HCT116 (cell line): ENCODE measurements around the gene NAT10. TPM values are rescaled to one million over a fixed set of nuclear protein-coding genes. Genes with fewer than 3 reads are reported as not detected.
A peak's percentile ranks its signal among the peaks of the same experiment; 100 is the strongest.

ENCODE experiments used
- ATAC-seq: fragments of 200-7000 bp; cut with Tn5 transposase; 2 replicates; pipeline ENCODE4 v1.9.1; 2020; ENCODE audit warnings: mild to moderate bottlenecking, moderate library complexity
- BruUV-seq: library from RNA; stranded (reverse); fragments of 400-500 nt; replicated peaks from 2 replicates; lab custom pipeline; 2021; lab: Mats Ljungman, UMichigan
- CTCF ChIA-PET: fragments of 300-600 bp; sonication (Branson Sonifier 250); formaldehyde crosslinking; loops from one replicate; lab custom pipeline; 2021; ENCODE audit warnings: antibody characterized with exemption; lab: Charles Lee
- POLR2A ChIA-PET: fragments of 300-600, 350-600 bp; sonication (Branson Sonifier 250); formaldehyde crosslinking; loops from one replicate; lab custom pipeline; 2021; ENCODE audit warnings: antibody characterized with exemption; lab: Charles Lee
- RAD21 ChIA-PET, 2 experiments: fragments of 300-600 bp; sonication (Branson Sonifier 250); formaldehyde crosslinking; loops; one replicate each; lab custom pipeline; 2023; ENCODE audit warnings: low total read pairs in 2 of 2; ENCODE audit not compliant: uncharacterized antibody in 2 of 2, unreplicated experiment in 2 of 2, low non-redundant PET in 1 of 2; lab: Charles Lee
- DNase-seq: peaks from one replicate; pipeline ENCODE4 v3.0.0-alpha.2; 2010; ENCODE audit warnings: low read depth, low spot score
- H2AFZ ChIP-seq: fragments of 200-600 bp; shearing (Covaris generic), sonication (generic); 2 replicates; pipeline ENCODE4 v1.6.1; 2017; ENCODE audit warnings: low read depth, mixed run types, mixed read lengths, antibody characterized with exemption, low read length; ENCODE audit not compliant: poor library complexity, severe bottlenecking
- H3K27ac ChIP-seq: 2 replicates; pipeline ENCODE4 v1.5.1; 2012; ENCODE audit warnings: low read depth, low read length
- H3K27me3 ChIP-seq: fragments of 200-600 bp; sonication (generic); 2 replicates; pipeline ENCODE4 v1.6.1; 2016; ENCODE audit warnings: mixed run types, low read length, mixed read lengths; ENCODE audit not compliant: insufficient read depth
- H3K36me3 ChIP-seq, 2 experiments: fragments of 200-500 bp in 1 of 2; fragments of 200-600 bp in 1 of 2; sonication (Bioruptor generic) in 1 of 2; sonication (generic) in 1 of 2; 2 replicates each; pipeline versions ENCODE4 v1.5.1 to v1.6.1; 2014 to 2016; ENCODE audit warnings: low read length in 2 of 2, inconsistent platforms in 1 of 2, mixed read lengths in 1 of 2, mixed run types in 1 of 2; ENCODE audit not compliant: insufficient read depth in 2 of 2, control insufficient read depth in 1 of 2
- H3K4me1 ChIP-seq, 2 experiments: fragments of 200-600 bp in 1 of 2; sonication (generic) in 1 of 2; 2 replicates each; pipeline versions ENCODE4 v1.5.1 to v1.6.1; 2012 to 2017; ENCODE audit warnings: low read length in 2 of 2, inconsistent platforms in 1 of 2, mild to moderate bottlenecking in 1 of 2, mixed read lengths in 1 of 2, mixed run types in 1 of 2, moderate library complexity in 1 of 2; ENCODE audit not compliant: insufficient read depth in 2 of 2, control insufficient read depth in 1 of 2
- H3K4me2 ChIP-seq: fragments of 200-600 bp; sonication (generic); 2 replicates; pipeline ENCODE4 v1.6.1; 2017; ENCODE audit warnings: mixed run types, low read length, mixed read lengths
- H3K4me3 ChIP-seq, 2 experiments: fragments of 200-600 bp in 1 of 2; sonication (generic) in 1 of 2; replicated peaks in 1 of 2; 2 replicates each; pipeline ENCODE4 v1.5.1; 2011 to 2016; ENCODE audit warnings: low read length in 2 of 2, control low read depth in 1 of 2, low read depth in 1 of 2, mild to moderate bottlenecking in 1 of 2, mixed read lengths in 1 of 2, mixed run types in 1 of 2
- H3K79me2 ChIP-seq: fragments of 200-600 bp; sonication (generic); 2 replicates; pipeline ENCODE4 v1.6.1; 2017; ENCODE audit warnings: mild to moderate bottlenecking, mixed run types, low read length, moderate library complexity, mixed read lengths; ENCODE audit not compliant: insufficient read depth
- H3K9ac ChIP-seq: fragments of 200-600 bp; sonication (generic); 2 replicates; pipeline ENCODE4 v1.6.1; 2016; ENCODE audit warnings: low read length, mixed read lengths
- H3K9me2 ChIP-seq: fragments of 200-600 bp; sonication (generic), shearing (Covaris generic); 2 replicates; pipeline ENCODE4 v1.6.1; 2017; ENCODE audit warnings: mixed run types, mild to moderate bottlenecking, moderate library complexity; ENCODE audit not compliant: insufficient read depth
- H3K9me3 ChIP-seq, 2 experiments: fragments of 200-500 bp in 1 of 2; fragments of 200-600 bp in 1 of 2; sonication (Bioruptor generic) in 1 of 2; sonication (generic) in 1 of 2; 2 replicates each; pipeline ENCODE4 v1.6.1; 2014 to 2017; ENCODE audit warnings: low read length in 2 of 2, mixed read lengths in 2 of 2, inconsistent platforms in 1 of 2, low read depth in 1 of 2, mild to moderate bottlenecking in 1 of 2, mixed run types in 1 of 2, moderate library complexity in 1 of 2; ENCODE audit not compliant: control insufficient read depth in 1 of 2, insufficient read depth in 1 of 2
- H4K20me1 ChIP-seq: fragments of 200-600 bp; sonication (generic), shearing (Covaris generic); 2 replicates; pipeline ENCODE4 v1.6.1; 2017; ENCODE audit warnings: mixed run types, mild to moderate bottlenecking, moderate library complexity; ENCODE audit not compliant: insufficient read depth
- CBX3 ChIP-seq: IDR thresholded peaks from 2 replicates; pipeline ENCODE4 v1.6.1; 2012; ENCODE audit warnings: low read depth
- CEBPB ChIP-seq: IDR thresholded peaks from 2 replicates; pipeline ENCODE4 v1.6.1; 2012; ENCODE audit warnings: low read depth
- FOSL1 ChIP-seq: IDR thresholded peaks from 2 replicates; pipeline ENCODE4 v1.6.1; 2012; ENCODE audit warnings: low read depth
- JUND ChIP-seq: IDR thresholded peaks from 2 replicates; pipeline ENCODE4 v1.6.1; 2012
- POLR2A ChIP-seq: IDR thresholded peaks from 2 replicates; pipeline ENCODE4 v1.7.0; 2011; ENCODE audit warnings: borderline replicate concordance; ENCODE audit not compliant: insufficient read depth, insufficient read length; ENCODE audit errors: extremely low read depth
- POLR2AphosphoS5 ChIP-seq: IDR thresholded peaks from 2 replicates; pipeline ENCODE4 v1.6.1; 2011; ENCODE audit warnings: mild to moderate bottlenecking, low read depth, low read length, moderate library complexity
- SIN3A ChIP-seq: IDR thresholded peaks from 2 replicates; pipeline ENCODE4 v1.6.1; 2012; ENCODE audit warnings: low read depth
- TCF7L2 ChIP-seq: IDR thresholded peaks from 2 replicates; pipeline ENCODE4 v1.7.0; 2011; ENCODE audit warnings: borderline replicate concordance, inconsistent platforms; ENCODE audit not compliant: insufficient read depth, insufficient read length; ENCODE audit errors: extremely low read depth
- ZNF274 ChIP-seq: fragments of 200-500 bp; sonication (Bioruptor generic); IDR thresholded peaks from 2 replicates; pipeline ENCODE4 v1.6.1; 2014; ENCODE audit warnings: mild to moderate bottlenecking, low read depth, low read length, inconsistent platforms
- intact Hi-C: fragments of 100-400 bp; cut with micrococcal nuclease; formaldehyde crosslinking; loops from 2 replicates; pipeline ENCODE4 v1.10.0; 2022
- total RNA-seq: library from RNA; stranded (reverse); gene quantifications from one replicate; pipeline ENCODE4 v1.2.1, GENCODE V29; 2021; ENCODE audit not compliant: unreplicated experiment
- TF ChIP-seq, protein P1 (sequence below): IDR thresholded peaks from 2 replicates; pipeline ENCODE4 v1.6.1; 2012
- TF ChIP-seq, protein P2 (sequence below), 3 experiments: fragments of 200-600 bp in 1 of 3; sonication (generic) in 1 of 3; IDR thresholded peaks in 2 of 3; conservative IDR thresholded peaks in 1 of 3; 2 replicates each; pipeline ENCODE4 v1.5.1; 2012 to 2017; ENCODE audit warnings: low read depth in 2 of 3, low read length in 2 of 3, antibody characterized with exemption in 1 of 3, borderline replicate concordance in 1 of 3, control low read depth in 1 of 3, mild to moderate bottlenecking in 1 of 3, mixed read lengths in 1 of 3, mixed run types in 1 of 3, moderate library complexity in 1 of 3; ENCODE audit not compliant: insufficient read depth in 1 of 3
- TF ChIP-seq, protein P3 (sequence below): IDR thresholded peaks from 2 replicates; pipeline ENCODE4 v1.6.1; 2011; ENCODE audit warnings: mild to moderate bottlenecking, low read length, moderate library complexity; ENCODE audit not compliant: insufficient replicate concordance; ENCODE audit errors: extremely low read depth
- TF ChIP-seq, protein P4 (sequence below): IDR thresholded peaks from 2 replicates; pipeline ENCODE4 v1.6.1; 2012; ENCODE audit warnings: low read depth

The NAT10 gene
- total RNA-seq, 1 experiment from 2014 or later = 101 TPM

DNA sequence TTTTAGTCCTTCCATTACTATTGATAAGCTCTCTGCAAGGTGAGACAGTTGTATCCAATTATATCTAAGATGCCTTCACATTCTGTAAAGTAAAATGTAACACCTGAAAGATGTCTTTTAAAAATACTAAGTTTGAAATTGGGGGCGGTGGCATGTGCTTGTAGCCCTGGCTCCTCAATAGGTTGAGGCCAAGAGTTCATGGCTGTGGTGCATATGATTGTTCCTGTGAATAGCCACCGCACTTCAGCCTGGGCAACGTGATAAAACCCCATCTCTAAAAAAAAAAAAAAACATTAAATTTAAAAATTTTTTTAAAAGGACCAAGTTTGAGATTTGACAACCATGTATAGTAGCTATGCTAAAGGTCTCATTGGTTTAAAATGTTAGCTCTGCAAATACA, 33.4 kb upstream of the NAT10 start:
- TF ChIP-seq POLR2AphosphoS5 (no peak), ZNF274 (no peak), SIN3A (no peak), FOSL1 (no peak), CBX3 (no peak)
- TF ChIP-seq, protein P1, sequence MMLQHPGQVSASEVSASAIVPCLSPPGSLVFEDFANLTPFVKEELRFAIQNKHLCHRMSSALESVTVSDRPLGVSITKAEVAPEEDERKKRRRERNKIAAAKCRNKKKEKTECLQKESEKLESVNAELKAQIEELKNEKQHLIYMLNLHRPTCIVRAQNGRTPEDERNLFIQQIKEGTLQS = no peak
- TF ChIP-seq, protein P2, sequence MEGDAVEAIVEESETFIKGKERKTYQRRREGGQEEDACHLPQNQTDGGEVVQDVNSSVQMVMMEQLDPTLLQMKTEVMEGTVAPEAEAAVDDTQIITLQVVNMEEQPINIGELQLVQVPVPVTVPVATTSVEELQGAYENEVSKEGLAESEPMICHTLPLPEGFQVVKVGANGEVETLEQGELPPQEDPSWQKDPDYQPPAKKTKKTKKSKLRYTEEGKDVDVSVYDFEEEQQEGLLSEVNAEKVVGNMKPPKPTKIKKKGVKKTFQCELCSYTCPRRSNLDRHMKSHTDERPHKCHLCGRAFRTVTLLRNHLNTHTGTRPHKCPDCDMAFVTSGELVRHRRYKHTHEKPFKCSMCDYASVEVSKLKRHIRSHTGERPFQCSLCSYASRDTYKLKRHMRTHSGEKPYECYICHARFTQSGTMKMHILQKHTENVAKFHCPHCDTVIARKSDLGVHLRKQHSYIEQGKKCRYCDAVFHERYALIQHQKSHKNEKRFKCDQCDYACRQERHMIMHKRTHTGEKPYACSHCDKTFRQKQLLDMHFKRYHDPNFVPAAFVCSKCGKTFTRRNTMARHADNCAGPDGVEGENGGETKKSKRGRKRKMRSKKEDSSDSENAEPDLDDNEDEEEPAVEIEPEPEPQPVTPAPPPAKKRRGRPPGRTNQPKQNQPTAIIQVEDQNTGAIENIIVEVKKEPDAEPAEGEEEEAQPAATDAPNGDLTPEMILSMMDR (IDR thresholded peaks at IDR 0.05 in 2 of 3, conservative IDR thresholded peaks at IDR 0.05 in 1 of 3; ENCODE audit: borderline replicate concordance in 1 of 3, insufficient read depth in 1 of 3, low read depth in 2 of 3, low read length in 2 of 3) = no peak
- Histone ChIP-seq H3K27me3 (no peaks in the 10 kb centered on the region), H4K20me1 (peaks cover 16% of the 10 kb centered on the region; the same call in 1 of the 2 replicates), H2AFZ (no peak overlapping the region), H3K4me2 (no peak overlapping the region), H3K79me2 (peaks cover 100% of the 10 kb centered on the region), H3K9me3 (no peaks in the 10 kb centered on the region), H3K36me3 (peaks cover 19 to 30% of the 10 kb centered on the region in 2 experiments), H3K9ac (no peak overlapping the region), H3K9me2 (no peaks in the 10 kb centered on the region), H3K27ac (no peak overlapping the region), H3K4me1 (peaks cover 51 to 76% of the 10 kb centered on the region in 2 experiments), H3K4me3 (no peak overlapping the region)
- ATAC-seq (no peak), DNase-seq (no peak)
- TSS peak; percentile 8 for BruUV-seq
- intact Hi-C loops = no loop called here
- POLR2A ChIA-PET = no interaction called here
- RAD21 ChIA-PET = no interaction called here
- CTCF ChIA-PET = no interaction called here

DNA sequence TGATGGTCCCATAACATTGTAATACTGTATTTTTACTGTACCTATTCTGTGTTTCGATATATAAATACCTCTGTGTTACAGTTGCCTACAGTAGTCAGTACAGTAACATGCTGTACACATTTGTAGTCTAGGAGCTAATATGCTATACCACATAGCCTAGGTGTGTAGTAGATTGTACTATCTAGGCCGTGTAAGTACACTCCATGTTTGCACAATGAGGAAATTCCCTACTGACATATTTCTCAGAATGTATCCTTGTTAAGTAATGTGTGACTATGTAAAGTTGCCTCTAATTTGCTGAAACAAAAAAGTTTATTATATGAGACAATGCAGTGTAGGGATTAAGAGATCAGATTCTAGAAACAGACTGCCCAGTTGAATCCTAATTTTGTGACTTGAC, 32.6 kb upstream of the NAT10 start:
- DNase-seq (no peak), ATAC-seq (no peak)
- no peaks in the 10 kb centered on the region for H3K9me3 ChIP-seq
- intact Hi-C loops = no loop called here
- no peak overlapping the region for H2AFZ ChIP-seq
- H3K4me3 ChIP-seq = no peak overlapping the region
- H3K9me2 ChIP-seq = no peaks in the 10 kb centered on the region
- ChIA-PET RAD21 (no interaction called here), CTCF (interaction anchor here (1.5 kb wide), 1 partner anchor 12 kb away, joined by 3 read pairs; no protein-coding TSS in a partner anchor), POLR2A (no interaction called here)
- 0 out of 2 replicates have a peak overlapping the region, but pooled peaks have one; percentile 76 for H3K27ac ChIP-seq
- BruUV-seq = no TSS peak
- H3K9ac ChIP-seq = no peak overlapping the region
- H3K4me2 ChIP-seq = peak overlapping the region; percentile 62; the same call in 1 of the 2 replicates
- peaks cover 43 to 68% of the 10 kb centered on the region in 2 experiments for H3K4me1 ChIP-seq
- peaks cover 27 to 38% of the 10 kb centered on the region in 2 experiments for H3K36me3 ChIP-seq
- H3K27me3 ChIP-seq = no peaks in the 10 kb centered on the region
- H3K79me2 ChIP-seq = peaks cover 100% of the 10 kb centered on the region
- peaks cover 18% of the 10 kb centered on the region; the same call in 1 of the 2 replicates for H4K20me1 ChIP-seq
- TF ChIP-seq POLR2A = no peak
- TF ChIP-seq, protein P3, sequence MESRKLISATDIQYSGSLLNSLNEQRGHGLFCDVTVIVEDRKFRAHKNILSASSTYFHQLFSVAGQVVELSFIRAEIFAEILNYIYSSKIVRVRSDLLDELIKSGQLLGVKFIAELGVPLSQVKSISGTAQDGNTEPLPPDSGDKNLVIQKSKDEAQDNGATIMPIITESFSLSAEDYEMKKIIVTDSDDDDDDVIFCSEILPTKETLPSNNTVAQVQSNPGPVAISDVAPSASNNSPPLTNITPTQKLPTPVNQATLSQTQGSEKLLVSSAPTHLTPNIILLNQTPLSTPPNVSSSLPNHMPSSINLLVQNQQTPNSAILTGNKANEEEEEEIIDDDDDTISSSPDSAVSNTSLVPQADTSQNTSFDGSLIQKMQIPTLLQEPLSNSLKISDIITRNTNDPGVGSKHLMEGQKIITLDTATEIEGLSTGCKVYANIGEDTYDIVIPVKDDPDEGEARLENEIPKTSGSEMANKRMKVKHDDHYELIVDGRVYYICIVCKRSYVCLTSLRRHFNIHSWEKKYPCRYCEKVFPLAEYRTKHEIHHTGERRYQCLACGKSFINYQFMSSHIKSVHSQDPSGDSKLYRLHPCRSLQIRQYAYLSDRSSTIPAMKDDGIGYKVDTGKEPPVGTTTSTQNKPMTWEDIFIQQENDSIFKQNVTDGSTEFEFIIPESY = no peak
- no peak for TF ChIP-seq JUND
- TF ChIP-seq, protein P4, sequence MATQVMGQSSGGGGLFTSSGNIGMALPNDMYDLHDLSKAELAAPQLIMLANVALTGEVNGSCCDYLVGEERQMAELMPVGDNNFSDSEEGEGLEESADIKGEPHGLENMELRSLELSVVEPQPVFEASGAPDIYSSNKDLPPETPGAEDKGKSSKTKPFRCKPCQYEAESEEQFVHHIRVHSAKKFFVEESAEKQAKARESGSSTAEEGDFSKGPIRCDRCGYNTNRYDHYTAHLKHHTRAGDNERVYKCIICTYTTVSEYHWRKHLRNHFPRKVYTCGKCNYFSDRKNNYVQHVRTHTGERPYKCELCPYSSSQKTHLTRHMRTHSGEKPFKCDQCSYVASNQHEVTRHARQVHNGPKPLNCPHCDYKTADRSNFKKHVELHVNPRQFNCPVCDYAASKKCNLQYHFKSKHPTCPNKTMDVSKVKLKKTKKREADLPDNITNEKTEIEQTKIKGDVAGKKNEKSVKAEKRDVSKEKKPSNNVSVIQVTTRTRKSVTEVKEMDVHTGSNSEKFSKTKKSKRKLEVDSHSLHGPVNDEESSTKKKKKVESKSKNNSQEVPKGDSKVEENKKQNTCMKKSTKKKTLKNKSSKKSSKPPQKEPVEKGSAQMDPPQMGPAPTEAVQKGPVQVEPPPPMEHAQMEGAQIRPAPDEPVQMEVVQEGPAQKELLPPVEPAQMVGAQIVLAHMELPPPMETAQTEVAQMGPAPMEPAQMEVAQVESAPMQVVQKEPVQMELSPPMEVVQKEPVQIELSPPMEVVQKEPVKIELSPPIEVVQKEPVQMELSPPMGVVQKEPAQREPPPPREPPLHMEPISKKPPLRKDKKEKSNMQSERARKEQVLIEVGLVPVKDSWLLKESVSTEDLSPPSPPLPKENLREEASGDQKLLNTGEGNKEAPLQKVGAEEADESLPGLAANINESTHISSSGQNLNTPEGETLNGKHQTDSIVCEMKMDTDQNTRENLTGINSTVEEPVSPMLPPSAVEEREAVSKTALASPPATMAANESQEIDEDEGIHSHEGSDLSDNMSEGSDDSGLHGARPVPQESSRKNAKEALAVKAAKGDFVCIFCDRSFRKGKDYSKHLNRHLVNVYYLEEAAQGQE = no peak
- no peak for TF ChIP-seq TCF7L2
- TF ChIP-seq CEBPB = no peak
